Immature natural killer cell (primary cell): ENCODE measurements around the gene STK38L. TPM values are rescaled to one million over a fixed set of nuclear protein-coding genes. Genes with fewer than 3 reads are reported as not detected.

Experiments
- DNase-seq, 3 donors: peaks; one replicate each; pipeline ENCODE4 v3.0.0; 2022; ENCODE audit warnings: mixed read lengths in 1 of 3
- H3K27ac Mint-ChIP-seq, 6 donors: one replicate each; pipeline ENCODE4 v1.8.0; 2020; ENCODE audit warnings: mixed read lengths in 6 of 6, mild to moderate bottlenecking in 5 of 6, inconsistent platforms in 4 of 6, moderate library complexity in 3 of 6
- H3K27me3 Mint-ChIP-seq, 3 donors: one replicate each; pipeline ENCODE4 v1.8.0; 2020 to 2021; ENCODE audit warnings: low read depth in 3 of 3, mild to moderate bottlenecking in 3 of 3, mixed read lengths in 3 of 3, moderate library complexity in 3 of 3, inconsistent platforms in 1 of 3
- H3K36me3 Mint-ChIP-seq, 3 donors: one replicate each; pipeline ENCODE4 v1.8.0; 2020; ENCODE audit warnings: mixed read lengths in 3 of 3, inconsistent platforms in 2 of 3, mild to moderate bottlenecking in 2 of 3
- H3K4me1 Mint-ChIP-seq, 2 donors: one replicate each; pipeline ENCODE4 v1.8.0; 2020; ENCODE audit warnings: inconsistent platforms in 2 of 2, mild to moderate bottlenecking in 2 of 2, mixed read lengths in 2 of 2, moderate library complexity in 1 of 2
- H3K4me3 Mint-ChIP-seq, 5 donors: one replicate each; pipeline ENCODE4 v1.8.0; 2020; ENCODE audit warnings: mild to moderate bottlenecking in 5 of 5, mixed read lengths in 5 of 5, inconsistent platforms in 3 of 5, moderate library complexity in 3 of 5
- H3K9me3 Mint-ChIP-seq, 6 donors: one replicate each; pipeline ENCODE4 v1.8.0; 2020; ENCODE audit warnings: mild to moderate bottlenecking in 6 of 6, mixed read lengths in 6 of 6, inconsistent platforms in 4 of 6, moderate library complexity in 3 of 6
- polyA plus RNA-seq, 3 donors: library from polyadenylated mRNA; unstranded; fragments of 300-500 nt; fragmentation: Illumina TruSeq; gene quantifications; one replicate each; pipeline ENCODE4 v1.2.3, GENCODE V29; 2021

STK38L gene
- 10 to 100 TPM in 2 of 3 donors, 1 to 10 TPM in 1; 9.7 to 12.4 (median 11.7) TPM for polyA plus RNA-seq

DNA sequence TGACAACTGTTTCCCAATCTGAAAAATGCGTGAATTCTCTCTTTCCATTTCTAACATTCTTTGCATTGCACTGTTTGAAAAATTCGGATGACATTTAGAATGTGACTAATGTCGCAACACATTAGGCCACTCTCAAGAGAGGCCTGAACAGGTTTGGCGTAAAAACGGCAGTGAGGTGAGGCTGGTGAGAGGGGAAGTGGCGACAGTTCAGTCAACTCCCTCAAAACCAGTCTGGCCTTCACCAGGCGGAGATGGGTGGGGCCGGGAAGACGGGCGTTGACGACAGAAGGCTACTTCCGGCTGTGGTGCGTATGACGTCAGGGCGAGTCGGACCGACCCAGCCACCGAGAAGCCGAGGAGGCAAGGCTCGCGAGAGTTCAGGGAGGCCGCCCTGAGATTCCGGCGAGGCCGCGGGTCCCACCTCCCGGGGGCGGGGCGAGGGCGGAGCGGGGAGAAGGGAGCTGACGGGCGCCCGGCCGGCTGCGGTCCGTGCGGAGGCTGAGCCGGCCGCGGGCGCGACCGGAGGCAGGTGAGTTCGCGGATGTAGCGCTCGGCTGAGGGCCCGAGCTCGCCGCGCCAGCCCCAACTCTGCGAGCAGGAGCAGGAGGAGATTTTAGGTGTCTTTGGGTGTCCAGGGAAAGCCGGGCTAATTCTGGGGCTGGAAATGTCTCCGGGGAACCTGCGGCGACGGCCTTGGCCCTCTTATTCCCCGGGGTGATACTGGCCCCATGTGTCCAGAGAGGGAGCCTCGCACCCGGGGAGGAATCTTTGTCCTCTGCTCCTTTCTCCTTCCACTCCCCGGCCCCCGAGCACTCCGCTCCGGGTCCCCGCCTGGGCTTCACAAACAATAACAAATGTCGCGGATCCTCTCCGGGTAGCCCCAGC is at the start of gene STK38L:
STK38L (plus strand) TSS at position 483 of the 885 bp plus-strand sequence. CDS start 53,435 bp downstream, outside the sequence.
- H3K4me3 Mint-ChIP-seq, result peak within 1 kb of the TSS; percentile 97 to 100 (median 99)
- peaks cover 8 to 17% (median 9%) of the 10 kb centered on the region in 3 donors for H3K27me3 Mint-ChIP-seq
- no peaks in the 10 kb centered on the region for H3K36me3 Mint-ChIP-seq
- H3K27ac Mint-ChIP-seq, result peak within 1 kb of the TSS; percentile 94 to 99 (median 97)
- peak; percentile 98 to 99 (median 98) for DNase-seq
- H3K4me1 Mint-ChIP-seq, result peaks cover 26 to 45% of the 10 kb centered on the region in 2 donors
- H3K9me3 Mint-ChIP-seq, result peaks cover 0 to 2% (median 0%) of the 10 kb centered on the region in 6 donors

DNA sequence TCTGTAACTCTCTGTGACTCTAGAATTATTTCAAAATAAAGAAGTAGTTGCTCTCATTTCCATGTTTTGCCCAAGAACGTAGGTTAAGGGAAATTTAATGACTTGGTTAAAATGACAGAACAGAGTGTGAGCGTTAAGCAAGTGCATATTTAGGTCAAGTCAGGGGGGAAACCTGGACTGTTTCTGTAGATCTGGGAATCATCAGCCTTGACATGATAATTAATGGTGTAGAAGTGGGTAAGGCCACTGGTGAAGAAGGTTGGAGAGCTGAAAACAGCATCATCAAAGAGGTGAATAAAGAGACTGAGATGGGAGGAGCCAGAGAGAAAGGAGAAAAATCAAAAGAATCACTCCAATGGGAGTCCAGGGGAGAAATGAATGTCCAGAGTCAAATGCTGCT is 49.4 kb upstream of the STK38L start:
- Mint-ChIP-seq H3K4me1 (no peaks in the 10 kb centered on the region), H3K4me3 (no peak overlapping the region), H3K36me3 (no peaks in the 10 kb centered on the region), H3K9me3 (no peaks in the 10 kb centered on the region), H3K27me3 (peaks cover 2 to 4% (median 3%) of the 10 kb centered on the region in 3 donors), H3K27ac (no peak overlapping the region)
- DNase-seq, result no peak

DNA sequence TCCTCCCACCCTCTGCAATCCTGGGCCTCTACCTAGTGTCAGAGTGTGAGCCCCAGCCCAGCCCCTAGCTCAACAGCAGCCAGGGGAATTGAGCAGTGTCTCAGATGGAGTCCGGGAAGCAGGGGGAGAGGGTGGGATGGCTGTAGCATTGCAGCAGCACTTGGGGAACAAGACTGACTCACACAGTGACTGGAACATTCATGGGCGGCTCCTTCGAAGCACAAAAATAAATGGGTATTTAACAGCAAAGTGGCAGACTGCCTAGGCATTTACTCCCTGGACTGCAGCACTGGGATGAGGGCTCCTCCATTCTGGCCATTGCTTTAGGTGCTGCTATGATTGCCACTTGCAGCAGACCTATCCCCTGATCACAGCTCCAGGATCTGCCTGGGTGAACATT is 46.0 kb upstream of the STK38L start:
- H3K4me1 Mint-ChIP-seq, result no peaks in the 10 kb centered on the region
- H3K36me3 Mint-ChIP-seq, result no peaks in the 10 kb centered on the region
- DNase-seq, result no peak
- H3K9me3 Mint-ChIP-seq, result no peaks in the 10 kb centered on the region
- H3K27me3 Mint-ChIP-seq, result peaks cover 0 to 4% (median 3%) of the 10 kb centered on the region in 3 donors
- H3K27ac Mint-ChIP-seq, result no peak overlapping the region
- H3K4me3 Mint-ChIP-seq, result no peak overlapping the region

- H3K9me3 Mint-ChIP-seq, result no peaks in the 10 kb centered on the region
- H3K27me3 Mint-ChIP-seq, result peaks cover 0 to 4% (median 3%) of the 10 kb centered on the region in 3 donors
- no peaks in the 10 kb centered on the region for H3K4me1 Mint-ChIP-seq
- no peak overlapping the region for H3K27ac Mint-ChIP-seq
- no peak for DNase-seq
- no peaks in the 10 kb centered on the region for H3K36me3 Mint-ChIP-seq
- no peak overlapping the region for H3K4me3 Mint-ChIP-seq
These were observed 44.3 kb upstream of the STK38L start for GRCh38 chr12:27199638-27200300.

DNA sequence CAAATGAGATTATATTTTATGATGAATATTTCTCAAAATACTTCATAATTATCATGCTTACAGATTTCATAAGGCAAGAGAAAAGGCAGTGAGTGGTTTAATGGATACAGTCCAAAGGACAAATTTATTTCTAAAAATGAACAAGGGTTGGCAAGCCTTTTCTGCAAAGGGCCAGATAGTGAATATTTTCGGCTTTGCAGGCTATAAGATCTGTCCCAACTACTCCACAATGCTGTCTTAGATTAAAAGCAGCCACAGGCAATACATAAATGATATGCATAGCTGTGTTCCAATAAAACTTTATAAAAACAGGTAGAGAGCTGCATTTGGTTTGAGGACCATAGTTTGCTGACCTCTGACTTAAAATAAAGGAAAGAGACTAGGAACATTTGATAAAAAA is 42.9 kb upstream of the STK38L start:
- Mint-ChIP-seq H3K27ac (no peak overlapping the region), H3K9me3 (no peaks in the 10 kb centered on the region), H3K4me3 (no peak overlapping the region), H3K27me3 (peaks cover 0 to 4% (median 3%) of the 10 kb centered on the region in 3 donors), H3K4me1 (no peaks in the 10 kb centered on the region), H3K36me3 (no peaks in the 10 kb centered on the region)
- no peak for DNase-seq

GRCh38 chr12:27206801-27207502 is 37.1 kb upstream of the STK38L start:
- no peak overlapping the region for H3K27ac Mint-ChIP-seq
- H3K4me1 Mint-ChIP-seq, result no peaks in the 10 kb centered on the region
- no peak overlapping the region for H3K4me3 Mint-ChIP-seq
- no peaks in the 10 kb centered on the region for H3K36me3 Mint-ChIP-seq
- peaks cover 0 to 1% (median 0%) of the 10 kb centered on the region in 6 donors for H3K9me3 Mint-ChIP-seq
- H3K27me3 Mint-ChIP-seq, result peaks cover 0 to 2% (median 0%) of the 10 kb centered on the region in 3 donors
- no peak for DNase-seq

DNA sequence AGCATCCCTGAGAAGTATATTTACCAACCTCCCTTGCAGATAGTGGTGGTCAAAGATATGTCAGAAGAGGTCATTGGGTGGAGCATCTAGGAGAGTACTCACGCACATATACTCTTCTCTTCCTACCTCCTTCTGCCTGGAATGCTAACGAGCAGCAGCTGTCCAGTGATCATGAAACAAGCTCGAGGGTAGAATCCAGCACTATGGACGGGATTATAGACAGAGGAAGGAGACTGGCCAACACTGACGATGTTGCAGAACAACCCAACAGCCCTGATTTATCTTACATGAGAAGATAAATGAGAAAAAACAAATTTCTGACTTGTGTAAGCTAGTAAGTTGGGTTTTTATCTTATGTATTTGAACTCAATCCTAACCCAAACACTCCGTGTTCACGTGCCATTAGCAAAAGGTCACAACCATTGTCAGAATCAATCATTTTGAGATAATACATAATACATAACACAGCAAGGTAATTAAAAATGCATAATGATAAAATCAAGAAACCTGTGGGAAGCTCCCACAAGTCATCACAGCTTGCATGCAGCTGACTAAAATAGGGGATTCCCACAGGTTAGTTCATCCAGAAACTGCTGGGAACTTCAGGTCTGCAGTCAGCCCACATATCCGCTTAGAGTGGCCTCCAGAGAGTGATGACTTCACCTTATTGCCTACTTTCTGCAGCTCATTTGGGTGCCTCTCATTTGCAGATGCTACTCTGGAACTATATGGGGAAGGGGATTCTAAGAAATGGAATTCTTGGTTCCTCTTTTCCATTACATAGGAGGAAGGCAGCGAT is 36.3 kb upstream of the STK38L start:
- Mint-ChIP-seq H3K27me3 (peaks cover 0 to 2% (median 0%) of the 10 kb centered on the region in 3 donors), H3K36me3 (no peaks in the 10 kb centered on the region), H3K4me3 (no peak overlapping the region), H3K9me3 (peaks cover 0 to 1% (median 0%) of the 10 kb centered on the region in 6 donors), H3K4me1 (no peaks in the 10 kb centered on the region), H3K27ac (no peak overlapping the region)
- no peak for DNase-seq

DNA sequence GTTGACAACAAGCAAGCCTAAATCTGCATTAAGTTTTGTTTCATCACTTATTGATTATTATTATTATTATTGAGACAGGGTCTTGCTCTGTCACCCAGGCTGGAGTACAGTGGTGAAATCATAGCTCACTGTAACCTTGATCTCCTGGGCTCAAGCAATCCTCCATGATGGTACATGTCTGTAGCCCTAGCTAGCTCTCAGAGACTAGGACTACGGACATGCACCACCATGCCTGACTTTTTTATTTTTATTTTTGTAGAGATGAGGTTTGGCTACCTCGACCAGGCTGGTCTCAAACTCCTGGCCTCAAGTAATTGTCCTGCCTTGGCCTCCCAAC is 35.7 kb upstream of the STK38L start:
- H3K4me1 Mint-ChIP-seq, result no peaks in the 10 kb centered on the region
- H3K36me3 Mint-ChIP-seq, result peaks cover 0 to 2% (median 0%) of the 10 kb centered on the region in 3 donors
- H3K27me3 Mint-ChIP-seq, result peaks cover 0 to 2% (median 0%) of the 10 kb centered on the region in 3 donors
- H3K4me3 Mint-ChIP-seq, result no peak overlapping the region
- no peak overlapping the region for H3K27ac Mint-ChIP-seq
- peaks cover 0 to 1% (median 0%) of the 10 kb centered on the region in 6 donors for H3K9me3 Mint-ChIP-seq
- DNase-seq, result no peak

GRCh38 chr12:27209257-27209910 is 34.7 kb upstream of the STK38L start:
- H3K36me3 Mint-ChIP-seq, result peaks cover 0 to 6% (median 0%) of the 10 kb centered on the region in 3 donors

DNA sequence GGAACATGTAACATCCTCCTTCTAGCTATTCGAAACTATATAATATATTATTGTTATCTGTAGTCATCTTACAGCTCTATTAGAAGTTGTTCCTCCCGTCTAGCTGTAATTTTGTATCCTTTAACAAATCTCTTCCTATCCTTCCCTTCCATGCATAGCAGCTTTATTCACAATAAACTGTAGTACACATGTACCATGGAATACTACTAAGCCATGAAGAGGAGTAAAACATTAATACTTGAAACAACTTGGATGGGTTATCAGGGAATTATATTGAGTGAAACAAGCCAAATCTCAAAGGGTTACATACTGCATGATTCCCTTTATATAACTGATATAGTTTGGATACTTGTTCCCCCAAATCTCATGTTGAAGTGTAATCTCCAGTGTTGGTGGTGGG is 33.9 kb upstream of the STK38L start:
- DNase-seq, result no peak
- Mint-ChIP-seq H3K4me1 (no peaks in the 10 kb centered on the region), H3K36me3 (peaks cover 0 to 6% (median 0%) of the 10 kb centered on the region in 3 donors), H3K4me3 (no peak overlapping the region), H3K27me3 (peaks cover 0 to 2% (median 0%) of the 10 kb centered on the region in 3 donors), H3K9me3 (peaks cover 0 to 1% (median 0%) of the 10 kb centered on the region in 6 donors), H3K27ac (no peak overlapping the region)

More at GRCh38 chr12:27209257-27209910, 34.7 kb upstream of the STK38L start:
- Mint-ChIP-seq H3K4me1 (no peaks in the 10 kb centered on the region), H3K27me3 (peaks cover 0 to 2% (median 0%) of the 10 kb centered on the region in 3 donors), H3K9me3 (peaks cover 0 to 1% (median 0%) of the 10 kb centered on the region in 6 donors), H3K27ac (no peak overlapping the region), H3K4me3 (no peak overlapping the region)
- no peak for DNase-seq

- Mint-ChIP-seq H3K27ac (no peak overlapping the region), H3K9me3 (peaks cover 0 to 1% (median 0%) of the 10 kb centered on the region in 6 donors), H3K4me3 (no peak overlapping the region), H3K27me3 (peaks cover 0 to 2% (median 0%) of the 10 kb centered on the region in 3 donors), H3K4me1 (no peaks in the 10 kb centered on the region), H3K36me3 (peaks cover 0 to 6% (median 0%) of the 10 kb centered on the region in 3 donors)
- DNase-seq, result no peak
These were observed 31.2 kb upstream of the STK38L start for GRCh38 chr12:27212861-27213260.

- Mint-ChIP-seq H3K4me1 (no peaks in the 10 kb centered on the region), H3K9me3 (peaks cover 0 to 1% (median 0%) of the 10 kb centered on the region in 6 donors), H3K27me3 (peaks cover 0 to 2% (median 0%) of the 10 kb centered on the region in 3 donors), H3K36me3 (peaks cover 0 to 6% (median 0%) of the 10 kb centered on the region in 3 donors), H3K27ac (no peak overlapping the region), H3K4me3 (no peak overlapping the region)
- DNase-seq, result no peak
These were observed 30.8 kb upstream of the STK38L start for GRCh38 chr12:27213304-27213703.
